HepG2 (cell line): Measurements from ENCODE around the gene SLC25A33. TPM values are rescaled to one million over a fixed set of nuclear protein-coding genes. Genes with fewer than 3 reads are reported as not detected.
A peak's percentile ranks its signal among the peaks of the same experiment; 100 is the strongest.

Source experiments
- ATAC-seq: fragments of 200-7000 bp; cut with Tn5 transposase; 3 replicates; pipeline ENCODE4 v1.9.1; 2020; ENCODE audit warnings: mild to moderate bottlenecking, moderate library complexity
- BruUV-seq: library from RNA; stranded (reverse); fragments of 400-500 nt; replicated peaks from 2 replicates; lab custom pipeline; 2021; lab: Mats Ljungman, UMichigan
- CTCF ChIA-PET: fragments of 300-600 bp; formaldehyde crosslinking; extraction: SDS; loops from one replicate; lab custom pipeline; 2021; ENCODE audit warnings: low total read pairs, inconsistent platforms, low intra/inter-chr PET ratio; lab: Yijun Ruan, JAX
- POLR2A ChIA-PET: fragments of 350-600 bp; sonication (Branson Sonifier 250); formaldehyde crosslinking; loops from one replicate; lab custom pipeline; 2020; ENCODE audit warnings: antibody characterized with exemption, inconsistent platforms; lab: Yijun Ruan, JAX
- DNase-seq: peaks from one replicate; pipeline ENCODE4 v3.0.0-alpha.2; 2015; ENCODE audit warnings: low spot score
- FAIRE-seq: peaks from 3 replicates; lab custom pipeline; 2011; peaks lifted over from hg19 to GRCh38; lab: Jason Lieb, UNC
- H2AFZ ChIP-seq: one replicate; pipeline ENCODE4 v1.6.1; 2011; ENCODE audit warnings: low read length, inconsistent platforms
- H3K27ac ChIP-seq: fragments of 300-600 bp; 3 replicates; pipeline ENCODE4 v1.8.0; 2011; ENCODE audit warnings: mixed run types, mild to moderate bottlenecking, mixed read lengths, low read length, inconsistent platforms; ENCODE audit not compliant: insufficient read depth; ENCODE audit errors: extremely low read length
- H3K27me3 ChIP-seq, 2 experiments: fragments of 200-600 bp in 1 of 2; 2 replicates in 1 of 2; 3 replicates in 1 of 2; pipeline versions ENCODE4 v1.6.0 to v1.8.0; 2011; ENCODE audit warnings: low read length in 2 of 2, mild to moderate bottlenecking in 2 of 2, moderate library complexity in 2 of 2, inconsistent platforms in 1 of 2; ENCODE audit not compliant: insufficient read depth in 2 of 2, control insufficient read depth in 1 of 2
- H3K36me3 ChIP-seq, 2 experiments: fragments of 200-600 bp in 1 of 2; replicated peaks in 1 of 2; 2 replicates in 1 of 2; 3 replicates in 1 of 2; pipeline versions ENCODE4 v1.5.1 to v1.8.0; 2011; ENCODE audit warnings: low read length in 2 of 2, inconsistent platforms in 1 of 2; ENCODE audit not compliant: insufficient read depth in 2 of 2, control insufficient read depth in 1 of 2
- H3K4me1 ChIP-seq: 2 replicates; pipeline ENCODE4 v1.5.1; 2012; ENCODE audit warnings: low read length, inconsistent platforms; ENCODE audit not compliant: insufficient read depth
- H3K4me2 ChIP-seq: 2 replicates; pipeline ENCODE4 v1.6.0; 2011; ENCODE audit warnings: low read depth, low read length, inconsistent platforms
- H3K4me3 ChIP-seq, 3 experiments: fragments of 200-600 bp in 1 of 3; sonication (generic), shearing (Covaris generic) in 1 of 3; replicated peaks in 1 of 3; 2 replicates each; pipeline ENCODE4 v1.5.1; 2011 to 2016; ENCODE audit warnings: low read length in 3 of 3, inconsistent platforms in 2 of 3, low read depth in 2 of 3, mild to moderate bottlenecking in 2 of 3, control low read depth in 1 of 3, mixed read lengths in 1 of 3; ENCODE audit not compliant: insufficient read depth in 1 of 3
- H3K79me2 ChIP-seq: one replicate; pipeline ENCODE4 v1.6.1; 2011; ENCODE audit warnings: low read length, inconsistent platforms; ENCODE audit not compliant: insufficient read depth
- H3K9ac ChIP-seq: 2 replicates; pipeline ENCODE4 v1.6.0; 2011; ENCODE audit warnings: mild to moderate bottlenecking, low read depth, low read length, inconsistent platforms; ENCODE audit not compliant: insufficient read depth
- H3K9me3 ChIP-seq: 2 replicates; pipeline ENCODE4 v1.5.1; 2012; ENCODE audit warnings: mild to moderate bottlenecking, low read length
- H4K20me1 ChIP-seq: 2 replicates; pipeline ENCODE4 v1.6.0; 2011; ENCODE audit warnings: inconsistent platforms, mild to moderate bottlenecking, low read length, moderate library complexity; ENCODE audit not compliant: insufficient read depth
- DZIP1 ChIP-seq: sonication (generic); formaldehyde crosslinking; IDR thresholded peaks from 2 replicates; pipeline ENCODE4 v1.5.0; 2020; ENCODE audit warnings: mild to moderate bottlenecking, missing genetic modification reagents
- EHMT2 ChIP-seq: fragments of 200-600 bp; sonication (generic); IDR thresholded peaks from 2 replicates; pipeline ENCODE4 v1.7.0; 2017; ENCODE audit warnings: antibody characterized with exemption, low read depth, low read length, borderline replicate concordance
- HINFP ChIP-seq: sonication (generic); formaldehyde crosslinking; IDR thresholded peaks from 2 replicates; pipeline ENCODE4 v1.4.0; 2020; ENCODE audit warnings: low read depth, mild to moderate bottlenecking, missing genetic modification reagents
- HNF4A ChIP-seq: sonication (generic); formaldehyde crosslinking; IDR thresholded peaks from 2 replicates; pipeline ENCODE4 v1.4.0; 2020; ENCODE audit warnings: missing genetic modification reagents
- MXD1 ChIP-seq: sonication (generic); formaldehyde crosslinking; IDR thresholded peaks from 2 replicates; pipeline ENCODE4 v1.4.0; 2020; ENCODE audit warnings: mild to moderate bottlenecking, missing genetic modification reagents
- ZNF276 ChIP-seq: sonication (generic); formaldehyde crosslinking; IDR thresholded peaks from 2 replicates; pipeline ENCODE4 v1.4.0; 2020; ENCODE audit warnings: mild to moderate bottlenecking, low read depth, missing genetic modification reagents
- ZNF770 ChIP-seq: sonication (generic); formaldehyde crosslinking; IDR thresholded peaks from 2 replicates; pipeline ENCODE4 v1.5.0; 2020; ENCODE audit warnings: mild to moderate bottlenecking, missing genetic modification reagents
- ZSCAN12 ChIP-seq: sonication (generic); formaldehyde crosslinking; IDR thresholded peaks from 2 replicates; pipeline ENCODE4 v1.9.0; 2021; ENCODE audit warnings: mild to moderate bottlenecking, missing genetic modification reagents
- WGBS: methylation state at CpG from one replicate; pipeline ENCODE4 v1.1.6; 2017; ENCODE audit warnings: low lambda C conversion rate; 5-methylcytosine and 5-hydroxymethylcytosine counted together
- in situ Hi-C: cut with HindIII; loops from 2 replicates; pipeline ENCODE4 v1.10.0; 2017; ENCODE audit warnings: low pct_unique_long_range_greater_than_20kb; ENCODE audit not compliant: extremely low pct_ligation_motif_present
- intact Hi-C: fragments of 100-400 bp; cut with micrococcal nuclease; formaldehyde crosslinking; loops from one replicate; pipeline ENCODE4 v1.10.0; 2022; ENCODE audit not compliant: unreplicated experiment
- polyA plus RNA-seq, 8 experiments: library from polyadenylated mRNA; depleted of rRNA in 3 of 8; stranded (reverse) in 7 of 8; unstranded in 1 of 8; fragments of >200 nt; fragmentation: Illumina TruSeq in 4 of 8; extraction: Trizol in 4 of 8; gene quantifications; 2 replicates each; pipeline versions ENCODE4 v1.2.1 to v1.2.3, GENCODE V29; 2011 to 2016; ENCODE audit warnings: low read depth in 4 of 8, missing spikeins in 1 of 8, mixed read lengths in 1 of 8; ENCODE audit not compliant: insufficient read depth in 1 of 8
- total RNA-seq, 5 experiments: library from RNA; depleted of rRNA; stranded (reverse); fragments of >200 nt; fragmentation: Illumina TruSeq; extraction: Trizol; gene quantifications; 2 replicates each; pipeline ENCODE4 v1.2.3, GENCODE V29; 2016; ENCODE audit warnings: low read depth in 1 of 5

SLC25A33 gene
- total and polyA plus RNA-seq, 2 of the 13 experiments (the other 11 are each of a cell fraction or from before 2014, with no cell fraction given): 15.4 to 50.3 TPM

GRCh38 chr1:9593492-9594465 is 54.5 kb downstream of the SLC25A33 start:
- intact Hi-C loops: no loop called here
- peak; percentile 91 for DNase-seq
- in situ Hi-C loops: no loop called here
- POLR2A ChIA-PET: interaction anchor here (1.2 kb wide), 1 partner anchor 60 kb away, joined by 3 read pairs; no protein-coding TSS in a partner anchor
- Histone ChIP-seq H2AFZ (no peak overlapping the region), H3K36me3 (peaks cover 8 to 24% of the 10 kb centered on the region in 2 experiments; a peak in 4 of 5 replicates), H3K79me2 (peaks cover 59% of the 10 kb centered on the region), H3K4me3 (0 out of 6 replicates have a peak overlapping the region, but pooled peaks of 1 of the 3 experiments have one; percentile 39), H3K27ac (peak overlapping the region; percentile 63), H3K9me3 (no peaks in the 10 kb centered on the region), H3K4me1 (peaks cover 50% of the 10 kb centered on the region), H3K27me3 (no peaks in the 10 kb centered on the region), H4K20me1 (peaks cover 27% of the 10 kb centered on the region), H3K4me2 (peak overlapping the region; percentile 62), H3K9ac (peak overlapping the region; percentile 24; the same call in 1 of the 2 replicates)
- ATAC-seq: peak; percentile 74
- CTCF ChIA-PET: no interaction called here
- whole genome bisulfite sequencing: 83% methylated on average over 5 of the region's 25 CpGs
- no TSS peak for BruUV-seq
- peak; percentile 56 for FAIRE-seq
- TF ChIP-seq HNF4A (peak; percentile 26; the same call in 1 of the 2 replicates), ZNF770 (no peak), DZIP1 (no peak), ZSCAN12 (no peak), ZNF276 (CRISPR knock-in tag) (no peak), HINFP (CRISPR knock-in tag) (no peak), MXD1 (CRISPR knock-in tag) (peak; percentile 26; the same call in 1 of the 2 replicates), EHMT2 (no peak)
